ENCODE data around the gene CNOT11. TPM values are rescaled to one million over a fixed set of nuclear protein-coding genes. Genes with fewer than 3 reads are reported as not detected.

The CNOT11 gene
- total RNA-seq, 1 experiment from 2014 or later: 54.0 TPM

DNA sequence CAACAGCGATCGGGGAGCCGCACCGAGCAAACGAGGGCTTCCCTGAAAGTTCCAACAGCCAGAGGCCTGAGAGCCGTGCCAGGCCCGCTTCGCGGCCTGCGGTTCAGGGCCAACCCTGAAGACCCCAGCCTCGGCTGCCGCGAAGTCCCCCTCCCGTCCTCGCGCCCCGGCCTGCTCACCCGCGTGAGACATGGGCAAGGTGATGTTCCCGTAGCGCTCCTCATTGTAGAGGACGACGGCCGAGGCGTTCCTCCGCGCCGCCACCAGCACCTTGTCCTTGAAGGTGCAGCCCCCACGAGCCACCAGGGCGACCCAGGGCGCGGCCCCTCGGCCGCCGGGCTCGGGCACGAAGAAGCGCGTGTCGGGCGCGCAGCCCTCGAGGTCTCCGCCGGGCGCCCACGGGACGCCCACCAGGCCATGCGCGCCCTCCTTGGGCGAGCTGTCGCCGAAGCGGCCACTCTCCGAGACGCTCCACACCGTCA lies 55.3 kb downstream of the CNOT11 start (continued):
- peak; percentile 57; the same call in 1 of the 2 replicates for TF ChIP-seq MLX (CRISPR knock-in tag; IDR thresholded peaks at IDR 0.05)
- TF ChIP-seq ZNF317 (CRISPR knock-in tag; IDR thresholded peaks at IDR 0.05; ENCODE audit: borderline replicate concordance, low read depth): 0 out of 2 replicates have a peak, but pooled peaks have one; percentile 11
- TF ChIP-seq ZNF416 (CRISPR knock-in tag; IDR thresholded peaks at IDR 0.05): no peak
- TF ChIP-seq, protein P1, sequence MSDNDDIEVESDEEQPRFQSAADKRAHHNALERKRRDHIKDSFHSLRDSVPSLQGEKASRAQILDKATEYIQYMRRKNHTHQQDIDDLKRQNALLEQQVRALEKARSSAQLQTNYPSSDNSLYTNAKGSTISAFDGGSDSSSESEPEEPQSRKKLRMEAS (CRISPR knock-in tag; IDR thresholded peaks at IDR 0.05): peak; percentile 74
- TF ChIP-seq SMAD3 (CRISPR knock-in tag; IDR thresholded peaks at IDR 0.05; ENCODE audit: borderline replicate concordance): 0 out of 2 replicates have a peak, but pooled peaks have one; percentile 17
- TF ChIP-seq NR3C1 (CRISPR knock-in tag; conservative IDR thresholded peaks at IDR 0.05; ENCODE audit: low read depth): no peak; the same call in 1 of the 2 replicates
- TF ChIP-seq TEAD4 (CRISPR knock-in tag; IDR thresholded peaks at IDR 0.05): peak; percentile 82
- TF ChIP-seq ZNF219 (CRISPR knock-in tag; IDR thresholded peaks at IDR 0.05; ENCODE audit: borderline replicate concordance): peak; percentile 53; the same call in 1 of the 2 replicates
- TF ChIP-seq IRF2 (CRISPR knock-in tag; IDR thresholded peaks at IDR 0.05; ENCODE audit: borderline replicate concordance, low read depth): no peak
- TF ChIP-seq RELA (CRISPR knock-in tag; IDR thresholded peaks at IDR 0.05; ENCODE audit: borderline replicate concordance): peak; percentile 95
- TF ChIP-seq, protein P2, sequence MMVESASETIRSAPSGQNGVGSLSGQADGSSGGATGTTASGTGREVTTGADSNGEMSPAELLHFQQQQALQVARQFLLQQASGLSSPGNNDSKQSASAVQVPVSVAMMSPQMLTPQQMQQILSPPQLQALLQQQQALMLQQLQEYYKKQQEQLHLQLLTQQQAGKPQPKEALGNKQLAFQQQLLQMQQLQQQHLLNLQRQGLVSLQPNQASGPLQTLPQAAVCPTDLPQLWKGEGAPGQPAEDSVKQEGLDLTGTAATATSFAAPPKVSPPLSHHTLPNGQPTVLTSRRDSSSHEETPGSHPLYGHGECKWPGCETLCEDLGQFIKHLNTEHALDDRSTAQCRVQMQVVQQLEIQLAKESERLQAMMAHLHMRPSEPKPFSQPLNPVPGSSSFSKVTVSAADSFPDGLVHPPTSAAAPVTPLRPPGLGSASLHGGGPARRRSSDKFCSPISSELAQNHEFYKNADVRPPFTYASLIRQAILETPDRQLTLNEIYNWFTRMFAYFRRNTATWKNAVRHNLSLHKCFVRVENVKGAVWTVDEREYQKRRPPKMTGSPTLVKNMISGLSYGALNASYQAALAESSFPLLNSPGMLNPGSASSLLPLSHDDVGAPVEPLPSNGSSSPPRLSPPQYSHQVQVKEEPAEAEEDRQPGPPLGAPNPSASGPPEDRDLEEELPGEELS (CRISPR knock-in tag; IDR thresholded peaks at IDR 0.05): peak; percentile 94
- peak; percentile 58; the same call in 1 of the 2 replicates for TF ChIP-seq NR2C2 (CRISPR knock-in tag; IDR thresholded peaks at IDR 0.05)
- TF ChIP-seq NFE2L1 (CRISPR knock-in tag; IDR thresholded peaks at IDR 0.05): peak; percentile 53; the same call in 1 of the 2 replicates
- peak; percentile 20; the same call in 1 of the 2 replicates for TF ChIP-seq E2F1 (CRISPR knock-in tag; IDR thresholded peaks at IDR 0.05)
- TF ChIP-seq FOXK1 (CRISPR knock-in tag; IDR thresholded peaks at IDR 0.05): 0 out of 2 replicates have a peak, but pooled peaks have one; percentile 30
- TF ChIP-seq, protein P3, sequence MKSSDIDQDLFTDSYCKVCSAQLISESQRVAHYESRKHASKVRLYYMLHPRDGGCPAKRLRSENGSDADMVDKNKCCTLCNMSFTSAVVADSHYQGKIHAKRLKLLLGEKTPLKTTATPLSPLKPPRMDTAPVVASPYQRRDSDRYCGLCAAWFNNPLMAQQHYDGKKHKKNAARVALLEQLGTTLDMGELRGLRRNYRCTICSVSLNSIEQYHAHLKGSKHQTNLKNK (CRISPR knock-in tag; IDR thresholded peaks at IDR 0.05): no peak
- TF ChIP-seq, protein P4, sequence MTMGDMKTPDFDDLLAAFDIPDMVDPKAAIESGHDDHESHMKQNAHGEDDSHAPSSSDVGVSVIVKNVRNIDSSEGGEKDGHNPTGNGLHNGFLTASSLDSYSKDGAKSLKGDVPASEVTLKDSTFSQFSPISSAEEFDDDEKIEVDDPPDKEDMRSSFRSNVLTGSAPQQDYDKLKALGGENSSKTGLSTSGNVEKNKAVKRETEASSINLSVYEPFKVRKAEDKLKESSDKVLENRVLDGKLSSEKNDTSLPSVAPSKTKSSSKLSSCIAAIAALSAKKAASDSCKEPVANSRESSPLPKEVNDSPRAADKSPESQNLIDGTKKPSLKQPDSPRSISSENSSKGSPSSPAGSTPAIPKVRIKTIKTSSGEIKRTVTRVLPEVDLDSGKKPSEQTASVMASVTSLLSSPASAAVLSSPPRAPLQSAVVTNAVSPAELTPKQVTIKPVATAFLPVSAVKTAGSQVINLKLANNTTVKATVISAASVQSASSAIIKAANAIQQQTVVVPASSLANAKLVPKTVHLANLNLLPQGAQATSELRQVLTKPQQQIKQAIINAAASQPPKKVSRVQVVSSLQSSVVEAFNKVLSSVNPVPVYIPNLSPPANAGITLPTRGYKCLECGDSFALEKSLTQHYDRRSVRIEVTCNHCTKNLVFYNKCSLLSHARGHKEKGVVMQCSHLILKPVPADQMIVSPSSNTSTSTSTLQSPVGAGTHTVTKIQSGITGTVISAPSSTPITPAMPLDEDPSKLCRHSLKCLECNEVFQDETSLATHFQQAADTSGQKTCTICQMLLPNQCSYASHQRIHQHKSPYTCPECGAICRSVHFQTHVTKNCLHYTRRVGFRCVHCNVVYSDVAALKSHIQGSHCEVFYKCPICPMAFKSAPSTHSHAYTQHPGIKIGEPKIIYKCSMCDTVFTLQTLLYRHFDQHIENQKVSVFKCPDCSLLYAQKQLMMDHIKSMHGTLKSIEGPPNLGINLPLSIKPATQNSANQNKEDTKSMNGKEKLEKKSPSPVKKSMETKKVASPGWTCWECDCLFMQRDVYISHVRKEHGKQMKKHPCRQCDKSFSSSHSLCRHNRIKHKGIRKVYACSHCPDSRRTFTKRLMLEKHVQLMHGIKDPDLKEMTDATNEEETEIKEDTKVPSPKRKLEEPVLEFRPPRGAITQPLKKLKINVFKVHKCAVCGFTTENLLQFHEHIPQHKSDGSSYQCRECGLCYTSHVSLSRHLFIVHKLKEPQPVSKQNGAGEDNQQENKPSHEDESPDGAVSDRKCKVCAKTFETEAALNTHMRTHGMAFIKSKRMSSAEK (CRISPR knock-in tag; IDR thresholded peaks at IDR 0.05; ENCODE audit: borderline replicate concordance): no peak
- no peak for TF ChIP-seq PRRX2 (CRISPR knock-in tag; IDR thresholded peaks at IDR 0.05)
- peak; percentile 96 for TF ChIP-seq IRF1 (CRISPR knock-in tag; IDR thresholded peaks at IDR 0.05)
- TF ChIP-seq HMGA2 (CRISPR knock-in tag; IDR thresholded peaks at IDR 0.05): no peak
- TF ChIP-seq USF1 (CRISPR knock-in tag; IDR thresholded peaks at IDR 0.05): peak; percentile 75
- TF ChIP-seq CREB1 (CRISPR knock-in tag; IDR thresholded peaks at IDR 0.05): 0 out of 2 replicates have a peak, but pooled peaks have one; percentile 43
- TF ChIP-seq ELF4 (CRISPR knock-in tag; IDR thresholded peaks at IDR 0.05; ENCODE audit: low read depth): peak; percentile 89
- no peak for TF ChIP-seq MXD4 (CRISPR knock-in tag; IDR thresholded peaks at IDR 0.05; ENCODE audit: borderline replicate concordance)
- TF ChIP-seq ATF1 (CRISPR knock-in tag; IDR thresholded peaks at IDR 0.05): 0 out of 2 replicates have a peak, but pooled peaks have one; percentile 32
- 0 out of 2 replicates have a peak, but pooled peaks have one; percentile 5 for TF ChIP-seq USF2 (CRISPR knock-in tag; IDR thresholded peaks at IDR 0.05)
- TF ChIP-seq FOXP1 (CRISPR knock-in tag; IDR thresholded peaks at IDR 0.05; ENCODE audit: borderline replicate concordance): peak; percentile 94

Measured in WTC11 (cell line).